IMR-90 (cell line): Measurements from ENCODE around the gene CORO7. TPM values are rescaled to one million over a fixed set of nuclear protein-coding genes. Genes with fewer than 3 reads are reported as not detected.
A peak's percentile ranks its signal among the peaks of the same experiment; 100 is the strongest.

ENCODE experiments used
- ATAC-seq: fragments of 200-7000 bp; cut with Tn5 transposase; 2 replicates; pipeline ENCODE4 v1.9.1; 2020; ENCODE audit warnings: low read depth, mild to moderate bottlenecking, moderate library complexity
- BruUV-seq: library from RNA; stranded (reverse); fragments of 400-500 nt; replicated peaks from 2 replicates; lab custom pipeline; 2021; lab: Mats Ljungman, UMichigan
- CTCF ChIA-PET: fragments of 300-600 bp; formaldehyde crosslinking; extraction: SDS; loops from one replicate; lab custom pipeline; 2021; ENCODE audit warnings: antibody characterized with exemption; lab: Yijun Ruan, JAX
- POLR2A ChIA-PET: fragments of 300-600 bp; sonication (Branson Sonifier 250); formaldehyde crosslinking; loops from one replicate; lab custom pipeline; 2022; ENCODE audit warnings: antibody characterized with exemption; ENCODE audit not compliant: unreplicated experiment; lab: Charles Lee
- DNase-seq: peaks from one replicate; pipeline ENCODE4 v3.0.0; 2013
- H2AFZ ChIP-seq: replicated peaks from 2 replicates; pipeline ENCODE3; 2013; ENCODE audit warnings: low read length, mild to moderate bottlenecking; ENCODE audit not compliant: poor library complexity
- H2AK5ac ChIP-seq: 2 replicates; pipeline ENCODE4 v1.6.1; 2013; ENCODE audit warnings: low read depth, low read length, inconsistent platforms
- H2AK9ac ChIP-seq: replicated peaks from 2 replicates; pipeline ENCODE3; 2013; ENCODE audit warnings: mild to moderate bottlenecking, low read depth, low read length, moderate library complexity; ENCODE audit not compliant: poor library complexity
- H2BK120ac ChIP-seq: 2 replicates; pipeline ENCODE4 v1.6.1; 2013; ENCODE audit warnings: low read depth, low read length, inconsistent platforms
- H2BK15ac ChIP-seq: 3 replicates; pipeline ENCODE4 v1.6.1; 2013; ENCODE audit warnings: low read depth, low read length, inconsistent platforms
- H2BK20ac ChIP-seq: 2 replicates; pipeline ENCODE4 v1.6.1; 2013; ENCODE audit warnings: low read depth, mild to moderate bottlenecking, inconsistent platforms, low read length, moderate library complexity
- H2BK5ac ChIP-seq: 2 replicates; pipeline ENCODE4 v1.6.1; 2013; ENCODE audit warnings: mild to moderate bottlenecking, low read depth, low read length, inconsistent platforms; ENCODE audit not compliant: poor library complexity, severe bottlenecking
- H3K14ac ChIP-seq: replicated peaks from 2 replicates; pipeline ENCODE4 v1.6.1; 2013; ENCODE audit warnings: low read depth, low read length, inconsistent platforms
- H3K18ac ChIP-seq: 2 replicates; pipeline ENCODE4 v1.6.1; 2013; ENCODE audit warnings: low read depth, low read length, control low read depth
- H3K23ac ChIP-seq: 2 replicates; pipeline ENCODE4 v1.6.1; 2013; ENCODE audit warnings: low read depth, low read length, inconsistent platforms
- H3K27ac ChIP-seq: 2 replicates; pipeline ENCODE4 v1.5.1; 2013; ENCODE audit warnings: mild to moderate bottlenecking, control low read depth, low read length; ENCODE audit not compliant: insufficient read depth
- H3K27me3 ChIP-seq: 2 replicates; pipeline ENCODE4 v1.6.1; 2013; ENCODE audit warnings: low read length; ENCODE audit not compliant: control insufficient read depth, insufficient read depth
- H3K36me3 ChIP-seq: 2 replicates; pipeline ENCODE4 v1.6.1; 2013; ENCODE audit warnings: low read length, mixed read lengths; ENCODE audit not compliant: control insufficient read depth, insufficient read depth
- H3K4ac ChIP-seq: 2 replicates; pipeline ENCODE4 v1.6.1; 2013; ENCODE audit warnings: low read depth, low read length, inconsistent platforms
- H3K4me1 ChIP-seq: 2 replicates; pipeline ENCODE4 v1.6.1; 2013; ENCODE audit warnings: low read length, mixed read lengths; ENCODE audit not compliant: control insufficient read depth, insufficient read depth
- H3K4me2 ChIP-seq: 2 replicates; pipeline ENCODE4 v1.6.1; 2013; ENCODE audit warnings: low read depth, mild to moderate bottlenecking, control low read depth, low read length, moderate library complexity
- H3K4me3 ChIP-seq: 2 replicates; pipeline ENCODE4 v1.5.1; 2013; ENCODE audit warnings: low read depth, mild to moderate bottlenecking, control low read depth, low read length, moderate library complexity; ENCODE audit not compliant: insufficient read depth
- H3K56ac ChIP-seq: 2 replicates; pipeline ENCODE4 v1.6.1; 2013; ENCODE audit warnings: low read length, inconsistent platforms; ENCODE audit not compliant: insufficient read depth; ENCODE audit errors: extremely low read depth
- H3K79me1 ChIP-seq, 2 experiments: 2 replicates each; pipeline ENCODE4 v1.6.1; 2013; ENCODE audit warnings: low read length in 2 of 2, inconsistent platforms in 1 of 2, low read depth in 1 of 2
- H3K9ac ChIP-seq: 2 replicates; pipeline ENCODE4 v1.6.1; 2013; ENCODE audit warnings: low read depth, low read length, control low read depth
- H3K9me1 ChIP-seq: 2 replicates; pipeline ENCODE4 v1.6.1; 2013; ENCODE audit warnings: low read length, inconsistent platforms; ENCODE audit not compliant: insufficient read depth
- H3K9me3 ChIP-seq: 2 replicates; pipeline ENCODE4 v1.6.1; 2013; ENCODE audit warnings: low read length; ENCODE audit not compliant: control insufficient read depth, insufficient read depth
- H4K20me1 ChIP-seq: 2 replicates; pipeline ENCODE4 v1.6.1; 2013; ENCODE audit warnings: low read length, inconsistent platforms; ENCODE audit not compliant: insufficient read depth
- H4K5ac ChIP-seq: 2 replicates; pipeline ENCODE4 v1.6.1; 2013; ENCODE audit warnings: mild to moderate bottlenecking, low read depth, low read length, control low read depth
- H4K8ac ChIP-seq, 2 experiments: 2 replicates each; pipeline ENCODE4 v1.6.1; 2013; ENCODE audit warnings: low read depth in 2 of 2, low read length in 2 of 2, control low read depth in 1 of 2, inconsistent platforms in 1 of 2
- H4K91ac ChIP-seq: 2 replicates; pipeline ENCODE4 v1.6.1; 2013; ENCODE audit warnings: low read depth, low read length, inconsistent platforms; ENCODE audit not compliant: insufficient read depth
- BHLHE40 ChIP-seq: fragments of 150-350 bp; IDR thresholded peaks from 2 replicates; pipeline ENCODE4 v1.6.1; 2016; ENCODE audit warnings: mild to moderate bottlenecking, low read depth, low read length
- CEBPB ChIP-seq: IDR thresholded peaks from 2 replicates; pipeline ENCODE4 v1.6.1; 2012; ENCODE audit warnings: low read depth, low read length, improper control_type of control experiment
- ELK1 ChIP-seq: fragments of 150-350 bp; IDR thresholded peaks from 2 replicates; pipeline ENCODE4 v1.6.1; 2016; ENCODE audit warnings: low read depth, mild to moderate bottlenecking, low read length, moderate library complexity, borderline replicate concordance
- RCOR1 ChIP-seq: IDR thresholded peaks from 2 replicates; pipeline ENCODE4 v1.6.1; 2012; ENCODE audit warnings: mild to moderate bottlenecking, low read length, improper control_type of control experiment; ENCODE audit not compliant: insufficient replicate concordance
- RFX5 ChIP-seq: IDR thresholded peaks from 2 replicates; pipeline ENCODE4 v1.8.0; 2012; ENCODE audit warnings: low read depth, mild to moderate bottlenecking, low read length, moderate library complexity
- SMC3 ChIP-seq: fragments of 150-350 bp; IDR thresholded peaks from 2 replicates; pipeline ENCODE4 v1.6.1; 2016; ENCODE audit warnings: low read depth, mild to moderate bottlenecking, antibody characterized with exemption, low read length, moderate library complexity
- WGBS, 2 experiments: methylation state at CpG; one replicate each; pipeline versions ENCODE4 v1.1.5 to v1.1.7; 2013; ENCODE audit warnings: missing lambda C conversion rate in 2 of 2; ENCODE audit not compliant: insufficient read length in 1 of 2; ENCODE audit errors: extremely low coverage in 2 of 2; 5-methylcytosine and 5-hydroxymethylcytosine counted together
- dilution Hi-C: fragments of 300-500 bp; cut with HindIII; formaldehyde crosslinking; loops from one replicate; pipeline ENCODE4 v1.14.3; 2018; ENCODE audit warnings: low sequenced_read_pairs; ENCODE audit not compliant: unreplicated experiment
- in situ Hi-C: fragments of 300-500 bp; cut with MboI; formaldehyde crosslinking; loops from 3 replicates; pipeline ENCODE4 v1.14.3; 2019; ENCODE audit warnings: low sequenced_read_pairs, inconsistent platforms, mixed read lengths
- intact Hi-C: fragments of 100-400 bp; cut with micrococcal nuclease; formaldehyde crosslinking; loops from 2 replicates; pipeline ENCODE4 v1.10.0; 2022
- polyA plus RNA-seq, 3 experiments: library from polyadenylated mRNA; depleted of rRNA; stranded (reverse); fragments of >200 nt; gene quantifications; 2 replicates each; pipeline ENCODE4 v1.2.3, GENCODE V29; 2012; ENCODE audit warnings: low replicate concordance in 1 of 3
- total RNA-seq: library from RNA; depleted of rRNA; stranded (reverse); fragments of >200 nt; gene quantifications from 2 replicates; pipeline ENCODE4 v1.2.3, GENCODE V29; 2012

Gene CORO7
- total and polyA plus RNA-seq, 2 of the 4 experiments (the other 2 are of a cell fraction) = 6.3 to 26.7 TPM

DNA sequence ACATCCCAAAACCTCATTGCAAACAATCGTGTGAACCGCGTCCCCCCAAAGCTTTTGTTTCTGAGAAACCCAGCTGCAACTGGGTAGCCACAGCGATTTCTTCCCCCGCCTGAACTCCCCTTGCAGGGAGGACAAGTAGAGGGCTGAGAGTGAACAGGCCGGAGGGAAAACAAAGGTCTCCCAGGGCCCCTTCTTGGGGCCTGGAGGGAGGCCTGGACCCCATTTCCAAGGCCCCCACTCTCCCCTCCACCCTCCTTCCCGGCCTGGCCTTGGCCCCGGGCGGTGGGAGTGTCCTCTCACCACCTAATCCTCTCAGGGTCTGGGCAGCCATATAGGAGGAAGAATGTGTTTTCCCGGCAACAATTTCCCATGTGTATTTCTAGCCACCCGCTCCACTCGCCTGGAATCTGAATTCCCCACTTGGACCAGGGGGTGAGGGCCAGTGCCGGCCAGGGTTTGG, 97.9 kb downstream of the CORO7 start:
- H3K4me1 ChIP-seq = peaks cover 25% of the 10 kb centered on the region
- H3K14ac ChIP-seq = peak overlapping the region; percentile 6; the same call in 1 of the 2 replicates
- peaks cover 68% of the 10 kb centered on the region for H4K20me1 ChIP-seq
- H3K9me1 ChIP-seq = peaks cover 12% of the 10 kb centered on the region
- H2AK9ac ChIP-seq = peak overlapping the region; percentile 67
- no peaks in the 10 kb centered on the region for H3K36me3 ChIP-seq
- no peak for TF ChIP-seq BHLHE40
- no peak for TF ChIP-seq RFX5
- TF ChIP-seq CEBPB = no peak
- TF ChIP-seq SMC3 = no peak
- TF ChIP-seq ELK1 = no peak
- TF ChIP-seq RCOR1 = no peak
- no peak overlapping the region for H2BK5ac ChIP-seq
- no peak overlapping the region for H3K56ac ChIP-seq
- H3K9ac ChIP-seq = no peak overlapping the region
- in situ Hi-C loops = no loop called here
- no peaks in the 10 kb centered on the region for H3K27me3 ChIP-seq
- no peak overlapping the region for H3K4me3 ChIP-seq
- no peak overlapping the region for H3K23ac ChIP-seq
- DNase-seq = no peak
- H4K91ac ChIP-seq = no peak overlapping the region
- no peak overlapping the region for H3K27ac ChIP-seq
- ChIA-PET CTCF (no interaction called here), POLR2A (no interaction called here)
- no peak overlapping the region for H2AFZ ChIP-seq
- H4K8ac ChIP-seq = no peak overlapping the region
- no peak overlapping the region for H3K18ac ChIP-seq
- H3K9me3 ChIP-seq = no peaks in the 10 kb centered on the region
- no peak overlapping the region for H4K5ac ChIP-seq
- no TSS peak for BruUV-seq
- WGBS, 2 experiments = no CpG with 5 or more reads among the region's 13 CpGs
- H2BK120ac ChIP-seq = no peak overlapping the region
- H3K4ac ChIP-seq = no peak overlapping the region
- H3K4me2 ChIP-seq = no peak overlapping the region; the same call in 1 of the 2 replicates
- H2BK15ac ChIP-seq = no peak overlapping the region; the same call in 2 of the 3 replicates
- dilution Hi-C loops = no loop called here
- intact Hi-C loops = loop anchor here (5.0 kb wide), 1 partner anchor 46 kb away; the partner anchor contains the start of gene TFAP4
- H2BK20ac ChIP-seq = no peak overlapping the region
- no peak for ATAC-seq
- peaks cover 6 to 69% of the 10 kb centered on the region in 2 experiments; a peak in 3 of 4 replicates for H3K79me1 ChIP-seq
- H2AK5ac ChIP-seq = no peak overlapping the region
